Esophagus squamous epithelium (tissue), 5 donors: ENCODE results near the gene CASP1. TPM values are rescaled to one million over a fixed set of nuclear protein-coding genes. Genes with fewer than 3 reads are reported as not detected.
"Not testable (repeated sequence)": the region's sequence is repeated elsewhere in the genome, so short reads cannot be mapped to it uniquely, and the experiment has no call there.

ENCODE experiments used
- DNase-seq: peaks from one replicate; lab custom pipeline; 2025; lab: John Stamatoyannopoulos, UW
- H3K27ac ChIP-seq, 4 donors: fragments of 200-600 bp; sonication (generic); one replicate each; pipeline ENCODE4 v1.5.1; 2016 to 2019; ENCODE audit warnings: mild to moderate bottlenecking in 1 of 4
- H3K27me3 ChIP-seq, 4 donors: fragments of 200-600 bp; sonication (generic); 1 replicate in 3 of 4; 2 replicates in 1 of 4; pipeline versions ENCODE4 v1.5.1 to v1.6.0; 2017 to 2021; ENCODE audit warnings: antibody characterized with exemption in 1 of 4
- H3K36me3 ChIP-seq, 3 donors: fragments of 200-600 bp; sonication (generic); one replicate each; pipeline ENCODE4 v1.5.1; 2016 to 2019
- H3K4me1 ChIP-seq, 3 donors: fragments of 200-600 bp; sonication (generic); one replicate each; pipeline ENCODE4 v1.5.1; 2017 to 2019
- H3K4me3 ChIP-seq, 4 donors: fragments of 200-600 bp; sonication (generic); 1 replicate in 3 of 4; 2 replicates in 1 of 4; pipeline ENCODE4 v1.5.1; 2016 to 2019; ENCODE audit warnings: mild to moderate bottlenecking in 2 of 4, moderate library complexity in 1 of 4
- H3K9me3 ChIP-seq, 3 donors: fragments of 200-600 bp; sonication (generic); one replicate each; pipeline ENCODE4 v1.5.1; 2016 to 2019
- CTCF ChIP-seq, 6 experiments: fragments of 450-650 bp in 4 of 6; fragments of 200-600 bp in 2 of 6; sonication (generic) in 2 of 6; IDR thresholded peaks; one replicate each; pipeline ENCODE4 v1.5.1; 2016 to 2019; ENCODE audit warnings: antibody characterized with exemption in 6 of 6, mild to moderate bottlenecking in 4 of 6, moderate library complexity in 4 of 6
- POLR2A ChIP-seq, 4 donors: fragments of 450-650 bp; IDR thresholded peaks; one replicate each; pipeline ENCODE4 v1.6.1; 2017; ENCODE audit warnings: antibody characterized with exemption in 4 of 4, mild to moderate bottlenecking in 4 of 4, moderate library complexity in 3 of 4
- WGBS, 2 donors: methylation state at CpG; one replicate each; pipeline ENCODE4 v1.1.5; 2018; 5-methylcytosine and 5-hydroxymethylcytosine counted together
- intact Hi-C: fragments of 100-400 bp; cut with DNase I; formaldehyde crosslinking; loops from one replicate; pipeline ENCODE4 v1.15.0; 2022
- total RNA-seq, 4 donors: library from RNA; depleted of rRNA; stranded (reverse); fragments of >200 nt; gene quantifications; one replicate each; pipeline ENCODE4 v1.1.0, GENCODE V29; 2016
- donor health status: DM: yes; HTN: yes; CAD: no.

The CASP1 gene
- total RNA-seq = 10 to 100 TPM; 15.8 to 58.9 (median 20.5) TPM

DNA sequence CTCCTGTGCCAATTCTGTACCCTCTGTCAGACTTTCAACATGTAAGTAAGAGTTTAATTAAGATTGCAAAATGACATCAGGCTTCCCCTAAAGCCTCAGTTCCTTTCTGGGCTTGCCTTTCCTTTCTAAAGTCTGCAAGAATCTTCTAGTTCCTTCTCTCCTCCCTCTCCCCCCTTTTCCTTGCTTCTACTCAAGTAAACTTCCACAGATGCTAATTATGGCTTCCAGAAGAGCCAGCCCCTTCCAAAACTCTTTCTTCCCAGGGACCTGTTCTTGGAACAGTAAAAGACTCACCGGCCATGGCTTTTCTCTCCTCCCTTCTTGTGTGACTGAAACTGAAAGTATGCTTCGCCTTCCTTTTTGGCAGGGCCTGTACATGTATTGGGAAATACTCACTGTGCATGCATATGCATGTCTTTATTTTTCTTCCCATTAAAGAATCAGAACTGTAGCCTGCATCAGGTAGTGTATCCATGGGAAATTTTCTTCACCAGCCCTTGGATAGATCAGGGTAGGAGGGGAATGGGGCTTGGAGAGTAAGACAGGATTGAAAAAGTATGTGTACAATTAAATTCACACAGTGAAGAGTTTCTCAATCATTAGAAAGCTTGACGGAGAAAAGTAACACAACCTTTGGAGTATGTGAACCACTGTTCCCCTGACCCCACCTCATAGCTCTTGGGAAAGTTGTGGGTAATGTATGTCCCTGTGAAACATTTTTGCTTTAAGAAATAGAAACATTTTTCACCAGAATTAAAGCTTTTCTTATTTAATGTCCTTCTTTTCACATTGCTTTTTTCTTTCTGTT, at the start of gene CASP1:
CASP1 (minus strand) TSS at position 332 of the 808 bp plus-strand sequence; CDS start at position 301, 31 bp downstream.
- Histone ChIP-seq H3K36me3 (peaks cover 0 to 13% (median 4%) of the 10 kb centered on the region in 3 donors), H3K27ac (peak within 1 kb of the TSS; percentile 61 to 87 (median 76)), H3K9me3 (no peaks in the 10 kb centered on the region), H3K4me3 (peak within 1 kb of the TSS; percentile 27 to 63 (median 46)), H3K27me3 (no peaks in the 10 kb centered on the region), H3K4me1 (peaks cover 0 to 37% (median 13%) of the 10 kb centered on the region in 3 donors)
- no peak for DNase-seq
- intact Hi-C loops = no loop called here
- TF ChIP-seq CTCF (IDR thresholded peaks at IDR 0.05) (no peak), POLR2A (IDR thresholded peaks at IDR 0.05) (peak in 2 of 4 donors; percentile 24 to 66)
- 3 to 8% methylated on average over 3 of the region's 3 CpGs for WGBS, 2 donors

DNA sequence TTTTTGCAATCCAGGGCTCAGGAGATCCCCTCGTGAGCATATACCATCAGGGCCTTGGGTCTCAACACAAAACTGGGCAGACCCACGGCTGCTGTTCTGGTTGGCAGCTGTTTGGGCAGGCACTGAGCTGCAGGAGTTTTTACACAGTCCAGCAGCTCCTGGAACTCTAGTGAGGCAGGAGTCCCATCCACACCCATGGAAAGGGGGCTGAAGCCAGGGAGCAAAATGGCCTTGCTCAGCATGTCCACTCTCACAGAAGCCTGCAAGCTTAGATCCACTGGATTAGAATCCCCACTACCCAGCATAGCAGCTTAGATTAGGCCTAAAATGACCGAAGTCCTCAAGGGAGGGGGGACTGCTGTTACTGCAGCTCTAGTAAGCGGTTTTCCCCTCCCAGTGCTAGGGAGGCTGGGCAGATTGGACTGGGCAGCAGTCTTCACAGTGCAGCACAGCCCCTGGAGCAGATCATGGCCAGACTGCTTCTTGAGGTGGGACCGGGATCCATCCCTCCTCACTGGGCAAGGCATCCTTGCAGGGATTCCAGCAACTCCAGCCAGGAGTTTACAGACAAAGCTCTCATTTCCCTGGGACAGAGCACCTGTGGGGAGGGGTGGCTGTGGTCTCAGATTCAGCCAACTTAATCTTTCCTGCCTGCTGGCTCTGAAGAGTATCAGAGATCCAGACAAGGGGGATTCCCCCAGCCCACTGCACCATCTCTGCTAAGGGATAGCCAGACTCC, 46.6 kb upstream of the CASP1 start:
- no peak for DNase-seq
- no peaks in the 10 kb centered on the region for H3K9me3 ChIP-seq
- H3K27me3 ChIP-seq = no peaks in the 10 kb centered on the region
- H3K27ac ChIP-seq = no peak overlapping the region
- no peak for TF ChIP-seq CTCF (IDR thresholded peaks at IDR 0.05)
- no peak for TF ChIP-seq POLR2A (IDR thresholded peaks at IDR 0.05)
- peaks cover 0 to 7% (median 0%) of the 10 kb centered on the region in 3 donors for H3K4me1 ChIP-seq
- H3K36me3 ChIP-seq = no peaks in the 10 kb centered on the region
- WGBS, 2 donors = 90% methylated on average over 5 of the region's 5 CpGs; no CpG with 5 or more reads in 1 of the 2 donors
- H3K4me3 ChIP-seq = no peak overlapping the region
- intact Hi-C loops = no loop called here

- H3K27me3 ChIP-seq, H3K9me3 ChIP-seq, H3K4me3 ChIP-seq, H3K36me3 ChIP-seq, intact Hi-C loops, H3K4me1 ChIP-seq, DNase-seq: not testable (repeated sequence)
- peak overlapping the region in 2 of 4 donors; percentile 5 to 39 for H3K27ac ChIP-seq
- WGBS, 2 donors = 47 to 50% methylated on average over 6 of the region's 6 CpGs
Measured at GRCh38 chr11:105080171-105080906, 45.4 kb upstream of the CASP1 start.

GRCh38 chr11:105078283-105078682, 43.3 kb upstream of the CASP1 start:
- H3K9me3 ChIP-seq = no peaks in the 10 kb centered on the region
- 66 to 75% methylated on average over 3 of the region's 3 CpGs for WGBS, 2 donors
- intact Hi-C loops = no loop called here
- no peaks in the 10 kb centered on the region for H3K27me3 ChIP-seq
- no peak overlapping the region for H3K4me3 ChIP-seq
- DNase-seq = no peak
- H3K27ac ChIP-seq = peak overlapping the region in 1 of 4 donors; percentile 5
- H3K36me3 ChIP-seq = no peaks in the 10 kb centered on the region
- TF ChIP-seq POLR2A (IDR thresholded peaks at IDR 0.05) = no peak
- no peak for TF ChIP-seq CTCF (IDR thresholded peaks at IDR 0.05)
- peaks cover 0 to 7% (median 0%) of the 10 kb centered on the region in 3 donors for H3K4me1 ChIP-seq

GRCh38 chr11:105077141-105077790, 42.3 kb upstream of the CASP1 start:
- DNase-seq, H3K36me3 ChIP-seq, H3K4me3 ChIP-seq, intact Hi-C loops, H3K4me1 ChIP-seq, H3K9me3 ChIP-seq, H3K27me3 ChIP-seq, H3K27ac ChIP-seq: not testable (repeated sequence)
- WGBS, 2 donors = 49 to 67% methylated on average over 4 of the region's 4 CpGs
